GM10847 (cell line): ENCODE results near the gene SLC24A3.

ENCODE experiments used
- POLR2A ChIP-seq: IDR thresholded peaks from 2 replicates; pipeline ENCODE4 v1.6.1; 2011; ENCODE audit not compliant: insufficient read length; ENCODE audit errors: extremely low read depth

The SLC24A3 gene

DNA sequence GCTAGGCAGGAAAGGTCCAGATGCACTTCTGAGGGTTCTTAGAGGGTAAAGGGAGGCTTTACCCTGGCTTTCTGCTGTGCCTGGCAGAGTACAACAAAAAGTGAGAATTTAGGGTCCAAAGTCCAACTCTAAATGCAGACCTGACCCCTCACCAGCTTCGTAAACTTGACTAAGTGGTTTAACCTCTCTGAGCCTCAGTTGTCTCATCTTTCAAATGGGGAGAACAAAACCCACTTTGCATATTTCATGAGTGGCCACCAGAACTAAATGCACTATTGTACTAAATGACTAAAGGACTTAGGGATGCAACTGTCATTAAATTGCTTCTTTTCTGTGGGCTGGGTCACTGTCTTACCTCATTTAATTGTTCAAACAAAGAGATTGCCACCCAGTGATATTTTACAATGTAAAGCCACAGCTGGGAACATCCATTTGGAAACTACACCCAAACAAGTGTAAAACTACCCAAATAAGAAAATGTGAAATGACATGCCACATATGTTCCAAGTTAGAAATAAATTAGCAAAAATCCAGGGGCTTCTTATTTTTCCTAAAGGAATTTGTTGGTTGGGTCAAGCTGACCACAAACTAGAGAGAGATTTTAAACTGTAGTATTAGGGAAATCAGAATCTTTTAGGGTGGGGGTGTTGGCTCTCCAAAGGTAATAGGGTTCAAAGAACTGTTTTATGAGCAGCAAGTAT, 497.3 kb downstream of the SLC24A3 start:
- no peak for TF ChIP-seq POLR2A

DNA sequence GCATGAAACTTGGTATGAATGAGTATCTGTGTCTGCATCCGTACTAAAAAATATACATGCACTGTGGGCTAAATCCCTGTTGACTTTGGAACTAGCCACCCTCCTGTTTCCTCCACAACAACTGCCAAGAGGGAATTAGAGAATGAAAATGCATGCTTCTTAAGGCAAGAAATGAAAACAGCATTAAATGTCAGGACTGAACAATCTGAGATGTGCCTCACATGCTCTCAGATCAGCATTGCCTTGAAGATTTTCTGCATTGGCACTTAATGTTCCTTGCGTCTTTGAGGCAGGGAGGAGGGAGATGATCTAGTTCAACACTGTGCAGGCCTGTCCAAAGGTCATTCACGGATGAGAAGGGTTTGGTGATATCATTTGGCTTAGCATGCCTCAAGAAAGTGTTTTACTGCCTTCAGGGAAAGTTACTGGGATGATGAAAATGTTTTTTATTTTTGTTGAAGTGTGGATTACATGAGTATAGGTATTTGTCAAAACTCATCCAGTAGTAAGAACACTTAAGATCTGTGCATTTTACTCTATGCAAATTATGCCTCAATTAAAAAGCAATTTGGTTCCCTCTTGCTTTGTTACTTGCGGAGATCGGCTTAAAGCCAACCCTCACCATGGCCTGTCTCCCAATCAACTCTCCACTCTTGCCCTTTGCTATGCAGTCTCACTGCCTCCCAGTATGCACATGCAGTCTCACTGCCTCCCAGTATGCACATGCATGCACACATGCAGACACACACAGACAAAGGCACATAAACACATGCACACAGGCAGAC, 498.1 kb downstream of the SLC24A3 start:
- TF ChIP-seq POLR2A, result no peak

DNA sequence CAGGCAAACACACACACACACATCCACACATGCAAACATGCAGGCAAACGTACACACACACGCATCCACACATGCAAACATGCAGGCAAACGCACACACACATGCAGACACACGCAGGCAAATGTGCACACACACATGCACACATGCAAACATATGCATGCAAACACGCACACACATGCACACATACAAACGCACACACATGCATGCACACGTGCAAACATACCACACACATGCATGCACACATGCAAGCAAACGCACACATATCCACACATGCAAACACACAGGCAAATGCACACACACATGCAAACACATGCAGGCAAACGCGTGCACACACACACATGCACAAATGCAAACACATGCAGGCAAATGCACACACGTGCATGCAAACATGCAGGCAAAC, 498.7 kb downstream of the SLC24A3 start:
- TF ChIP-seq POLR2A, result no peak

DNA sequence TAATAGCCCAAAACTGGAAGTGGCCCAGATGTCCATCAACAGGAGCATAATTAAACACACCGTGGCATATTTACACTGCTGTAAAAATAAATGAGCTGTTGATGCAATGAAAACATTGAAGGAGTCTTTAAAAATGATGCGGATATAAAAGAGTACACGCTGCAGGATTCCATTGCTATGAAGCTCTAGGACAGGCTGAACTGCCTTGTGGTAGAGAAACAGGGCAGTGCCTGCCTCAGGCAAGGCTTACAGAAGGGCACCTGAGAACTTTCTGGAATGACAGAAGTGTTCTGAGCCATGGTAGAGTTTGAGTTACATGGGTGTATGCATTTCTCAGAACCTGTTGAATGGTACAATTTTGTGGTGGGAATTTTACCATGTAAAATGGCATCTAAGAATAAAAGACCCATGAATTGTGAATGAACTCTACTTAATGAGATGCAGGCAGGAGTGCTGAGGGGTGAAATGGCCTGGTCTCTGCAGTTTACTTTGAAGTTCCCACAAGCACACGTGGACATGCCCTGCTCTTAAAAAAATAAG, 500.3 kb downstream of the SLC24A3 start:
- no peak for TF ChIP-seq POLR2A

DNA sequence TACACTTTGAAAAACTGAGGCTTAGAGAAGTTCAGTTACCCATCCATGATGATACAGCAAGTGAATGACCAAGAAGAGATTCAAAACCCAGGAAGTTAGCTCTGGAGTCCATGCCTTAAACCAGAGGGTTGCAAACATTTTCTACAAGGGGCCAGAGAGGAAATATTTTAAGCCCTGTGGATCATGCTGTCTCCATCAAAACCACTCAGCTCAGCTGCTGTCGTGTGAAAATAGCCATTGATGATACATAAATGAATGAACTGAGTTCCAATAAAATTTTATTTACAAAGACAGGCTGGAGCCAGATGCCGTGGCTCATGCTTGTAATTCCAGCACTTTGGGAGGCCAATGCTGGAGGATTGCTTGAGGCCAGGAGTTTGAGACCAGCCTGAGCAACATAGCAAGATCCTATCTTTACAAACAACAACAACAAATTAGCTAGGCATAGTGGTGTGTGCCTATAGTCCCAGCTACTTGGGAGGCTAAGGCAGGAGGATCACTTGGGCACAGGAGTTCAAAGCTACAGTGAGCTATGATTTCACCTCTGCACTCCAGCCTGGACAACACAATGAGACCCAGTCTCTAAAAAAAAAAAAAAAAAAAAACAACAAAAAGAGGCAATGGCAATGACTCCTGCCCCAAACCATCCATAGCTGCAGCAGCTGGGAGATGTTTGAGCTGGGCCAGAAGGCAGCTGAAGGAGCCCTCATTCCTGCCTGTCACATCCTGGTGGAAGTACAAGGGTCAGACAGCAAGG, 501.6 kb downstream of the SLC24A3 start:
- no peak for TF ChIP-seq POLR2A

DNA sequence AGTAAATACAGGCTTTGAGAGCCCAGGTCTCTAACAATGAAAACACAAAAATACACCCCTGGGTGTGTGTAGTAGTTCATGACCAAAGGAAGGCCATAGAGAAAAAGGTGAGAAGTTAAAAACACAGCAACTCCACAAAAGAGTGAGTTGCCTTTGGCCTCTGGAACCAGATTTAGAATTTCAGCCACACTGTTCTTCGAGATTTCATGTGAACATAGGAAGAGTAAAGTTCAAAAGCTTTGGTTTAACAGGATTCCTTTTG, 502.1 kb downstream of the SLC24A3 start:
- no peak for TF ChIP-seq POLR2A

DNA sequence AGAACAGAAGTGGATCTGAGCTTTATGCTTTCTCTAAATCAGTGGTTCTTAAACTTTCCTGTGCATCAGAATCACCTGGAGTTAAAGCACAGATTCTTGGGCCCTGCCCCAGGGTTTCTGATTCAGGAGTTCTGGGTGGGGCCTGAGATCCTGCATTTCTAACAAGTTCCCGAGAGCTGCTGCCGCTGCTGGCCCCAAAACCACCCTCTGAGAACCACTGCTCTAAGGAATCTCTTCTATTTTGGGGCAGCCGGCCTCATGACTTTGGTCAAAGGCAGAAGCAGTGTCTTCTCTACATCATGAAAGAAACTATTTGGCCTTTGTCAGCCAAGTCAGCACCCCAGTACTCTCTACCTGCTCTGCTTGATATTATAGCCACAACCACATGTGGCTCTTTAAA, 503.5 kb downstream of the SLC24A3 start:
- no peak for TF ChIP-seq POLR2A

DNA sequence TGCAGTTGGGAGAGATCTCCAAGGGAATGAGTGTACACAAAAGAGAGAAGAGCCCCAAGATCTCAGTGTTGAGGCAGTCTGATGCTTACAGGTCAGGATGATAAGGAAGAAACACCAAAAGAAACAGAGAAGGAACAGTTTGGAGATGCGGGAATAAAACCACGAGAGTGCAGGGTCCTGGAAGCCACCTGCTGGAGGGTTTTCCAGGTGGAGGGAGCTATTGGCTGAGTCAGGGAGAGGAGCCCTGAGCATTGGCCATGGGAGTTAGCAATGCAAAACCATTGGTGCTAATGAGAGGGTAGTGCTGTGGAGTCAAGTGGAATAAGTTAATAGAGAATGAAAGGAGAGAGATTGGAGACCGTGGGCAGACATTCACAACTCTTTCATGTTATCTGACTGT, 506.4 kb downstream of the SLC24A3 start:
- no peak for TF ChIP-seq POLR2A

DNA sequence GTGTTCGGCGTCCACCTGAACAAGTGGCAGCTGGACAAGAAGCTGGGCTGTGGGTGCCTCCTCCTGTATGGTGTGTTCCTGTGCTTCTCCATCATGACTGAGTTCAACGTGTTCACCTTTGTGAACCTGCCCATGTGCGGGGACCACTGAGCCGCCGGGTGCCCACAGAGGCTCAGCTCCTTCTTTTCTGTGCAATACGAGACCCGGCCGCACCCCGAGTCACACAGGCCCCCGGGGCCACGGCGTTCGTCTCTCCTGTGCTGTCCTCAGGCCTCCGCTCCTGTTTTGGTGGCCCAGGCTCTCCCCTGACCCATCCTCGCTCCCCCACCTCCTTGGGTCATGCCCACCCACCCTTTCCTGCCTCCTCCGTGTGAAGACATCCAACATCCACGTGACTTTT, 508.5 kb downstream of the SLC24A3 start:
- no peak for TF ChIP-seq POLR2A

DNA sequence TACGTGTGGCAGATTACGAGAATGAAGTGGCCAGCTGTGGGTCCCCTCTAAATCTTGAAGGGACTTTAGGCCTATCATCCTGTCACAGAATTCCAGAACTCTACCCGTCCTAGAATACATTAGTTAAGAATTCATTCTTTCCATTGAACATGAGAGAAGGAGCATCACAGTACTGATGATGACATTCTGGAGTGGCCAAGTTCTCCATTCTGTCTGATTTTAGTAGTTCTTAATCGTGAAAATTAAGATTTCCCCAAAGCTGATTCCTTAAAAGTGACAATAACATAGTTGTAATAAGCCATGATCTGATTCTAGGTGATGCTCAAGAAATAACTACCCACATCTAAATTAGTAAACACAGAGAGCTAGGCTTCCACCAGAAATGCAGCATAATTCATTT, 510.6 kb downstream of the SLC24A3 start:
- no peak for TF ChIP-seq POLR2A

DNA sequence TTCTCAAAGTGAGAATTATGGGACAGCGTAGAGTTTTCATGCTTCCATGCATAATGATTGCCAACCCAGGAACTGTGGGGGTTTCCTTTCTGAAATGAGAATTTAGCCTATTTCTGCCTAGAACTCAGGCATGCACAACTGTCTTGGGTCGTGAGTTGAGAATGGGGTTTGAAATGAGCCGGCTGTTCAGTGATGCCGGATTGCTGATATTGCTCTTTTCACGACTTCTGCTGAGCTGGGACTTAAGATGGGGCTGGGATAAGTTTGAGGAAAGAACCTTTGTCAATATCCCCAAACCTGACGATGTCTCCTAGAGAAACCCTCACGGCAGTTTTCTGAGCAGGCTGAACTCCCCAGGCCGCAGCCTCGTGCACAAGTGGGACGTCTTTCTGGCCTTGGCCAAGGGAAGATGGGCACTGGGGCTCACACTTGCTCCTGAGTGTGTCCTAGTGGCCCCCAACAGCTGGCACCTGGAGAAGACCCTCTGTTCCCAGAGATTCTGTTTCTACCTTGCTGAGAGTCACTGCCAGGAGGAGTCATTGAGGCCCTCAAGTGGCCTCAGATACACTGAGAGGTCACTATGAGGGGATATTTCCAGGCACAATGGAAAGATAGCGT, 511.5 kb downstream of the SLC24A3 start:
- no peak for TF ChIP-seq POLR2A

DNA sequence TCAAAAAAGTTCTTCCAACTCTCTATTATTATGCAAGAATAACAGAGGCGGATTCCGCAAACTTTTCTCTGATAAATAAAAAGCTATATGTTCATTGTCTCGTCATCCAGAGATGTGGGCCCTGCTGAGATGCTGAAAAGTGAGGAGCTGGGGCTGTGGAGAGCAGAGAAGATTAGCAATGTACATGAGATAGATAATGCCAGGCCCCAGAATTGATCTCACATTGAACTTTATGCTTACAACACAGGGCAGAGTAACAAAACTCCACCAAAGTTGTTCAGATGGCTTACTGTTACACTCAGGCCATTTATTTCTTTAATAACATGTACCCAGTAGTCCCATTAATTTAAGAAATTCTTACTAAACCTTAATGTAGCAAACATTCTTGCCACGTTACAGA, 512.9 kb downstream of the SLC24A3 start:
- no peak for TF ChIP-seq POLR2A

DNA sequence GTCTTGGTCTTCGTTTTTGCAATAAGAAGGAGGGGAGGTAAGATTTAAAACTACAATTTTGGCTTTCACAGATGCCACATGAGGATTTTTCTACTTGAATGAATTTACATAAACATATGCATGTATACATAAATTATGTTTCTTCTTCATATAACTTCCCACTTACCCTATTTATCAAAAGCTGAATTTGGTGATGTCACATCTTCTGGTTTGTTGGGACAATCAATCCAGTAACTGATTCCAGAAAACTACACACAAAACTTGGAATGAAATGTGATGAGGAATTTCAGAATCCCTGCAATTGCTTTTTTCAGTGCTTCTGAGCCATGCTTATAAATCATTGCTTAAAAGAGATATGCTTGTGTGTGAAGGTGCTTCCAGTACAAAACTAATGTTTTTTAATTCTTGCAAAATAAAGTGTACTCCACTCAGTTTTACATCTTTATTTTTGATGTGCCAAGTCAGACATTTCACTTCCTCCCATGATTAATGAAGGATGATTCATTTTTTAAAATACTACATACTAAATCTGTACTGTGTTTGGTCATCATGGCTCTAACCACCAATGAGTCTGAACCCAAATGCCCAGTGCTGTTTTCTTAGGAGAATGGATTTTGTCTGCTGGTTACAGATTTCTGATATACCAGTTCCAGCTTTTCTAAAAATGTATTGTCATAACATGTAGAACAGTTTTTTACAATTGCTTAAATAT, 513.5 kb downstream of the SLC24A3 start:
- no peak for TF ChIP-seq POLR2A

DNA sequence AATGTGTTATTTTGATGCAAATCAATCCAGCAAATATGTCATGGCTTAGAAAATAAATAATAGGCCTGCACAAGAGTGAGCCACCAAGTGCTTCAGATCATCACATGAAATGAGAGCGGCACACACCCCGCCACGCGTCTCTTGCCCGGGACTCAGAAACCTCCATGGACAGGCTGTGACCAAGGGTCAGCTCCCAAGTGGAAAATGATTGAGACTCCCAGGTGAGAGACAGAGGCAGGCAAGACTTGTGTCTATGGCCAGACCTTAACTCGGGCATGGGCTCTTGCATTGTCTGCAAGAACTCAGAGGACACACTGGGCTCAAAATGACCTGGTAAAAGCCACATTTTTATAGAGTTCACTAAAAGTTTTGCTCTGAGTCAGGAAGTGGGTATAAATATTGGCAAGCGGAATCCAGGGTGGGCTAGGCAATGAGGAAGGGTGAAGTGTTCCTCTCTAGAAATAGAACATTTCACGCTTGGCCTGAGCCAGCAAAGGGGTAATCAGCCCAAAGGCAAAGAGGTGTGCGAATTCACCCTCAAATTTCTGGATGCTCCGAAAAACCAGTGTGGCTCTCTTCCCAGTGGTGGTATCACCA, 514.9 kb downstream of the SLC24A3 start:
- no peak for TF ChIP-seq POLR2A

DNA sequence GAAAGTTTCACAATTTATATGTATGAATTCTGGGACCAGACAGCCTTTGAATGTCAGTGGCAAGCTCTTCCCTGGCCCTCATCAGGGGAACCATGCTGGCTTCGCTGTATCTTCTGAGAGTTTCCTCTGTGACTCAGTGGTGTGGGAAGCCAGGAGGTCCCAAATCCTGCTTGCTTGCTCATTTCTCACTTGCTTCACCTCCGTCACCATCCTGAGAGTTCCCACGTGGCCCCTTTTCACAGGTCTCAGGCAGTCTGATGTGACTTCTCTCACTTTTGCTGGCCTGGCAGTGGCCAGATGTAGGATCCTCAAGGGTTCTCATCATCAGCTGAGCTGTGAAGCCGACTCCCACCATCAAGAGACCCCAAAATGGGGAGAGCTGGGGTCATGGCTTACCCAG, 517.2 kb downstream of the SLC24A3 start:
- TF ChIP-seq POLR2A, result no peak
